HEK293 (cell line): ENCODE data around the gene PSMF1.

Experiments
- BCL11A ChIP-seq: fragments of 450-650 bp; formaldehyde crosslinking; IDR thresholded peaks from 2 replicates; pipeline ENCODE4 v1.5.1; 2016; ENCODE audit warnings: low read depth, missing biosample characterization, missing genetic modification characterization
- HOXD13 ChIP-seq: sonication (generic); formaldehyde crosslinking; IDR thresholded peaks from 2 replicates; pipeline ENCODE4 v1.8.0; 2022; ENCODE audit warnings: missing genetic modification reagents, borderline replicate concordance
- KLF10 ChIP-seq: fragments of 450-650 bp; IDR thresholded peaks from 2 replicates; pipeline ENCODE4 v1.5.1; 2018; ENCODE audit warnings: missing biosample characterization, mild to moderate bottlenecking, missing genetic modification characterization
- KLF8 ChIP-seq: fragments of 450-650 bp; formaldehyde crosslinking; IDR thresholded peaks from 2 replicates; pipeline ENCODE4 v1.5.1; 2016; ENCODE audit warnings: missing biosample characterization, missing genetic modification characterization
- SALL2 ChIP-seq: fragments of 450-650 bp; formaldehyde crosslinking; IDR thresholded peaks from 2 replicates; pipeline ENCODE4 v1.5.0; 2017; ENCODE audit warnings: missing biosample characterization, mild to moderate bottlenecking, missing genetic modification characterization, borderline replicate concordance
- SCRT1 ChIP-seq: fragments of 450-650 bp; formaldehyde crosslinking; IDR thresholded peaks from 2 replicates; pipeline ENCODE4 v1.5.1; 2016; ENCODE audit warnings: missing biosample characterization, missing genetic modification characterization, borderline replicate concordance
- YY1 ChIP-seq: fragments of 450-650 bp; formaldehyde crosslinking; IDR thresholded peaks from 2 replicates; pipeline ENCODE4 v1.5.1; 2018; ENCODE audit warnings: missing biosample characterization, missing genetic modification characterization
- ZEB2 ChIP-seq: fragments of 450-650 bp; formaldehyde crosslinking; IDR thresholded peaks from 2 replicates; pipeline ENCODE4 v1.5.1; 2016; ENCODE audit warnings: missing biosample characterization, missing genetic modification characterization
- ZFP3 ChIP-seq: fragments of 450-650 bp; formaldehyde crosslinking; IDR thresholded peaks from 2 replicates; pipeline ENCODE4 v1.5.1; 2016; ENCODE audit warnings: low read depth, missing biosample characterization, missing genetic modification characterization
- ZFP37 ChIP-seq: fragments of 450-650 bp; formaldehyde crosslinking; IDR thresholded peaks from 2 replicates; pipeline ENCODE4 v1.5.1; 2016; ENCODE audit warnings: missing biosample characterization, missing genetic modification characterization
- ZNF202 ChIP-seq: fragments of 450-650 bp; formaldehyde crosslinking; IDR thresholded peaks from 2 replicates; pipeline ENCODE4 v1.5.1; 2016; ENCODE audit warnings: missing biosample characterization, missing genetic modification characterization, borderline replicate concordance
- ZNF266 ChIP-seq: fragments of 450-650 bp; formaldehyde crosslinking; IDR thresholded peaks from 2 replicates; pipeline ENCODE4 v1.5.1; 2016; ENCODE audit warnings: missing biosample characterization, missing genetic modification characterization, low read depth
- ZNF335 ChIP-seq: fragments of 450-650 bp; formaldehyde crosslinking; conservative IDR thresholded peaks from 2 replicates; pipeline ENCODE4 v1.5.1; 2016; ENCODE audit warnings: missing biosample characterization, missing genetic modification characterization
- ZNF354C ChIP-seq: fragments of 450-650 bp; formaldehyde crosslinking; IDR thresholded peaks from 2 replicates; pipeline ENCODE4 v1.5.1; 2016; ENCODE audit warnings: missing biosample characterization, missing genetic modification characterization, low read depth, borderline replicate concordance
- ZNF473 ChIP-seq: fragments of 450-650 bp; formaldehyde crosslinking; IDR thresholded peaks from 2 replicates; pipeline ENCODE4 v1.5.1; 2017; ENCODE audit warnings: missing biosample characterization, missing genetic modification characterization
- ZNF747 ChIP-seq: fragments of 450-650 bp; formaldehyde crosslinking; IDR thresholded peaks from 2 replicates; pipeline ENCODE4 v1.5.1; 2016; ENCODE audit warnings: missing biosample characterization, missing genetic modification characterization
- ZNF76 ChIP-seq: fragments of 450-650 bp; formaldehyde crosslinking; IDR thresholded peaks from 2 replicates; pipeline ENCODE4; 2016; ENCODE audit warnings: low read depth, missing biosample characterization, missing genetic modification characterization, borderline replicate concordance
- ZNF777 ChIP-seq: fragments of 450-650 bp; formaldehyde crosslinking; IDR thresholded peaks from 2 replicates; pipeline ENCODE4 v1.5.1; 2017; ENCODE audit warnings: missing biosample characterization, missing genetic modification characterization, borderline replicate concordance
- ZNF791 ChIP-seq: fragments of 450-650 bp; formaldehyde crosslinking; IDR thresholded peaks from 2 replicates; pipeline ENCODE4 v1.5.1; 2016; ENCODE audit warnings: missing biosample characterization, missing genetic modification characterization
- TF ChIP-seq, protein P1 (sequence below): fragments of 450-650 bp; formaldehyde crosslinking; conservative IDR thresholded peaks from 2 replicates; pipeline ENCODE4 v1.5.1; 2016; ENCODE audit warnings: low read depth, missing biosample characterization, missing genetic modification characterization
- TF ChIP-seq, protein P2 (sequence below): fragments of 450-650 bp; formaldehyde crosslinking; IDR thresholded peaks from 2 replicates; pipeline ENCODE4 v1.5.1; 2016; ENCODE audit warnings: missing biosample characterization, missing genetic modification characterization
- TF ChIP-seq, protein P3 (sequence below): fragments of 450-650 bp; formaldehyde crosslinking; IDR thresholded peaks from 2 replicates; pipeline ENCODE4 v1.5.1; 2016; ENCODE audit warnings: missing biosample characterization, missing genetic modification characterization, borderline replicate concordance
- TF ChIP-seq, protein P4 (sequence below): fragments of 450-650 bp; formaldehyde crosslinking; IDR thresholded peaks from 2 replicates; pipeline ENCODE4 v1.5.1; 2016; ENCODE audit warnings: missing biosample characterization, missing genetic modification characterization
- TF ChIP-seq, protein P5 (sequence below): fragments of 450-650 bp; formaldehyde crosslinking; optimal IDR thresholded peaks from 2 replicates; pipeline ENCODE3; 2016; ENCODE audit warnings: missing biosample characterization, mild to moderate bottlenecking, missing genetic modification characterization
- TF ChIP-seq, protein P6 (sequence below): fragments of 450-650 bp; formaldehyde crosslinking; IDR thresholded peaks from 2 replicates; pipeline ENCODE4 v1.5.1; 2016; ENCODE audit warnings: missing biosample characterization, missing genetic modification characterization, borderline replicate concordance

The PSMF1 gene

DNA sequence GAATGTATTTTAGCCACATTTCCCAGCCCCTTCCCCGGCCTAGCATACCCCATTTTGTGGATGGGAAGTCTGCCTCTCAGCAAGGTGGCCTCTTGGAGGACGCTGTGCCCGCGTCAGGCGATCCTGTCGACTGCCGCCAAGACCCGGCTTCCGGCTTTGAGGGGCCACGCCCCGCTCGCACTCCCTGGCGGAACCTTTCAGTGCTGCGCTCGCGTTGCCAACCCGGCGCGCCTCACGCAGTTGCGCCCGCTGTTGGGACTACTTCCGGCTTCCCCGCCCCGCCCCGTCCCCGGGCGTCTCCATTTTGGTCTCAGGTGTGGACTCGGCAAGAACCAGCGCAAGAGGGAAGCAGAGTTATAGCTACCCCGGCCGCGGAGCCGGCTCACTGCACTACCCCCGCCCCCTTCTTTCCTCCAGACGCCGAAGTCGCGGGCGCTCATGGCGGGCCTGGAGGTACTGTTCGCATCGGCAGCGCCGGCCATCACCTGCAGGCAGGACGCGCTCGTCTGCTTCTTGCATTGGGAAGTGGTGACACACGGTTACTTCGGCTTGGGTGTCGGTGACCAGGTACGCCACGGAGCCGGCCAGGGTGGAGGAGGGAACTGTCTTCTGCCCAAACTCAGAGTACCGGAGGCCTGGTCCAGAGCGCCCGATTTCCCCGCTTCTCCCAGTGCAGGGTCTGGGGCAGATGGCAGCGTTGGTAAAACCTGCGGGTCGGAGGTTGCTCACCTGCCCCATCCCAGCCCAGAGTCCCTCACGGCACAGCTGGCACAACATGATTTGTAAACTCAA is at the start of gene PSMF1 (continued):
- TF ChIP-seq, protein P1, sequence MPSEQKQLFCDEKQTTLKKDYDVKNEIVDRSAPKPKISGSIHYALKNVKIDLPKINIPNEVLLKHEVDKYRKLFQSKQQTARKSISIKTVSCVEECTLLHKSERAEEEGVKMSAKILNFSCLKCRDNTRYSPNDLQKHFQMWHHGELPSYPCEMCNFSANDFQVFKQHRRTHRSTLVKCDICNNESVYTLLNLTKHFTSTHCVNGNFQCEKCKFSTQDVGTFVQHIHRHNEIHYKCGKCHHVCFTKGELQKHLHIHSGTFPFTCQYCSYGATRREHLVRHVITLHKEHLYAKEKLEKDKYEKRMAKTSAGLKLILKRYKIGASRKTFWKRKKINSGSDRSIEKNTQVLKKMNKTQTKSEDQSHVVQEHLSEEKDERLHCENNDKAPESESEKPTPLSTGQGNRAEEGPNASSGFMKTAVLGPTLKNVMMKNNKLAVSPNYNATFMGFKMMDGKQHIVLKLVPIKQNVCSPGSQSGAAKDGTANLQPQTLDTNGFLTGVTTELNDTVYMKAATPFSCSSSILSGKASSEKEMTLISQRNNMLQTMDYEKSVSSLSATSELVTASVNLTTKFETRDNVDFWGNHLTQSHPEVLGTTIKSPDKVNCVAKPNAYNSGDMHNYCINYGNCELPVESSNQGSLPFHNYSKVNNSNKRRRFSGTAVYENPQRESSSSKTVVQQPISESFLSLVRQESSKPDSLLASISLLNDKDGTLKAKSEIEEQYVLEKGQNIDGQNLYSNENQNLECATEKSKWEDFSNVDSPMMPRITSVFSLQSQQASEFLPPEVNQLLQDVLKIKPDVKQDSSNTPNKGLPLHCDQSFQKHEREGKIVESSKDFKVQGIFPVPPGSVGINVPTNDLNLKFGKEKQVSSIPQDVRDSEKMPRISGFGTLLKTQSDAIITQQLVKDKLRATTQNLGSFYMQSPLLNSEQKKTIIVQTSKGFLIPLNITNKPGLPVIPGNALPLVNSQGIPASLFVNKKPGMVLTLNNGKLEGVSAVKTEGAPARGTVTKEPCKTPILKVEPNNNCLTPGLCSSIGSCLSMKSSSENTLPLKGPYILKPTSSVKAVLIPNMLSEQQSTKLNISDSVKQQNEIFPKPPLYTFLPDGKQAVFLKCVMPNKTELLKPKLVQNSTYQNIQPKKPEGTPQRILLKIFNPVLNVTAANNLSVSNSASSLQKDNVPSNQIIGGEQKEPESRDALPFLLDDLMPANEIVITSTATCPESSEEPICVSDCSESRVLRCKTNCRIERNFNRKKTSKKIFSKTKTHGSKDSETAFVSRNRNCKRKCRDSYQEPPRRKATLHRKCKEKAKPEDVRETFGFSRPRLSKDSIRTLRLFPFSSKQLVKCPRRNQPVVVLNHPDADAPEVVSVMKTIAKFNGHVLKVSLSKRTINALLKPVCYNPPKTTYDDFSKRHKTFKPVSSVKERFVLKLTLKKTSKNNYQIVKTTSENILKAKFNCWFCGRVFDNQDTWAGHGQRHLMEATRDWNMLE (tag by site-specific recombination) = peak; percentile 84
- no peak for TF ChIP-seq ZNF354C (tag by site-specific recombination)
- TF ChIP-seq BCL11A (tag by site-specific recombination) = no peak
- peak; percentile 92 for TF ChIP-seq ZFP37 (tag by site-specific recombination)
- no peak for TF ChIP-seq SALL2 (tag by site-specific recombination)
- TF ChIP-seq ZNF777 (tag by site-specific recombination) = peak; percentile 69; the same call in 1 of the 2 replicates
- TF ChIP-seq ZNF266 = no peak
- TF ChIP-seq, protein P2, sequence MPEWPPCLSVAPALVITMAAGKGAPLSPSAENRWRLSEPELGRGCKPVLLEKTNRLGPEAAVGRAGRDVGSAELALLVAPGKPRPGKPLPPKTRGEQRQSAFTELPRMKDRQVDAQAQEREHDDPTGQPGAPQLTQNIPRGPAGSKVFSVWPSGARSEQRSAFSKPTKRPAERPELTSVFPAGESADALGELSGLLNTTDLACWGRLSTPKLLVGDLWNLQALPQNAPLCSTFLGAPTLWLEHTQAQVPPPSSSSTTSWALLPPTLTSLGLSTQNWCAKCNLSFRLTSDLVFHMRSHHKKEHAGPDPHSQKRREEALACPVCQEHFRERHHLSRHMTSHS (tag by site-specific recombination) = 0 out of 2 replicates have a peak, but pooled peaks have one; percentile 21
- TF ChIP-seq HOXD13 (CRISPR knock-in tag) = no peak
- TF ChIP-seq ZNF202 = no peak
- TF ChIP-seq YY1 (tag by site-specific recombination) = peak; percentile 90
- peak; percentile 88 for TF ChIP-seq ZEB2 (tag by site-specific recombination)
- peak; percentile 89; the same call in 1 of the 2 replicates for TF ChIP-seq ZNF76 (tag by site-specific recombination)
- TF ChIP-seq, protein P3, sequence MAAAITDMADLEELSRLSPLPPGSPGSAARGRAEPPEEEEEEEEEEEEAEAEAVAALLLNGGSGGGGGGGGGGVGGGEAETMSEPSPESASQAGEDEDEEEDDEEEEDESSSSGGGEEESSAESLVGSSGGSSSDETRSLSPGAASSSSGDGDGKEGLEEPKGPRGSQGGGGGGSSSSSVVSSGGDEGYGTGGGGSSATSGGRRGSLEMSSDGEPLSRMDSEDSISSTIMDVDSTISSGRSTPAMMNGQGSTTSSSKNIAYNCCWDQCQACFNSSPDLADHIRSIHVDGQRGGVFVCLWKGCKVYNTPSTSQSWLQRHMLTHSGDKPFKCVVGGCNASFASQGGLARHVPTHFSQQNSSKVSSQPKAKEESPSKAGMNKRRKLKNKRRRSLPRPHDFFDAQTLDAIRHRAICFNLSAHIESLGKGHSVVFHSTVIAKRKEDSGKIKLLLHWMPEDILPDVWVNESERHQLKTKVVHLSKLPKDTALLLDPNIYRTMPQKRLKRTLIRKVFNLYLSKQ (tag by site-specific recombination) = no peak
- TF ChIP-seq, protein P4, sequence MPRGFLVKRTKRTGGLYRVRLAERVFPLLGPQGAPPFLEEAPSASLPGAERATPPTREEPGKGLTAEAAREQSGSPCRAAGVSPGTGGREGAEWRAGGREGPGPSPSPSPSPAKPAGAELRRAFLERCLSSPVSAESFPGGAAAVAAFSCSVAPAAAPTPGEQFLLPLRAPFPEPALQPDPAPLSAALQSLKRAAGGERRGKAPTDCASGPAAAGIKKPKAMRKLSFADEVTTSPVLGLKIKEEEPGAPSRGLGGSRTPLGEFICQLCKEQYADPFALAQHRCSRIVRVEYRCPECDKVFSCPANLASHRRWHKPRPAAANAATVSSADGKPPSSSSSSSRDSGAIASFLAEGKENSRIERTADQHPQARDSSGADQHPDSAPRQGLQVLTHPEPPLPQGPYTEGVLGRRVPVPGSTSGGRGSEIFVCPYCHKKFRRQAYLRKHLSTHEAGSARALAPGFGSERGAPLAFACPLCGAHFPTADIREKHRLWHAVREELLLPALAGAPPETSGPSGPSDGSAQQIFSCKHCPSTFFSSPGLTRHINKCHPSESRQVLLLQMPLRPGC (tag by site-specific recombination) = peak; percentile 88
- TF ChIP-seq, protein P5, sequence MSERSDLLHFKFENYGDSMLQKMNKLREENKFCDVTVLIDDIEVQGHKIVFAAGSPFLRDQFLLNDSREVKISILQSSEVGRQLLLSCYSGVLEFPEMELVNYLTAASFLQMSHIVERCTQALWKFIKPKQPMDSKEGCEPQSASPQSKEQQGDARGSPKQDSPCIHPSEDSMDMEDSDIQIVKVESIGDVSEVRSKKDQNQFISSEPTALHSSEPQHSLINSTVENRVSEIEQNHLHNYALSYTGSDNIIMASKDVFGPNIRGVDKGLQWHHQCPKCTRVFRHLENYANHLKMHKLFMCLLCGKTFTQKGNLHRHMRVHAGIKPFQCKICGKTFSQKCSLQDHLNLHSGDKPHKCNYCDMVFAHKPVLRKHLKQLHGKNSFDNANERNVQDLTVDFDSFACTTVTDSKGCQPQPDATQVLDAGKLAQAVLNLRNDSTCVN (tag by site-specific recombination) = peak; percentile 84
- no peak for TF ChIP-seq ZNF791
- no peak for TF ChIP-seq ZNF747 (tag by site-specific recombination)
- no peak for TF ChIP-seq ZFP3 (tag by site-specific recombination)
- peak; percentile 89 for TF ChIP-seq KLF10 (tag by site-specific recombination)
- TF ChIP-seq KLF8 (tag by site-specific recombination) = peak; percentile 99
- TF ChIP-seq, protein P6, sequence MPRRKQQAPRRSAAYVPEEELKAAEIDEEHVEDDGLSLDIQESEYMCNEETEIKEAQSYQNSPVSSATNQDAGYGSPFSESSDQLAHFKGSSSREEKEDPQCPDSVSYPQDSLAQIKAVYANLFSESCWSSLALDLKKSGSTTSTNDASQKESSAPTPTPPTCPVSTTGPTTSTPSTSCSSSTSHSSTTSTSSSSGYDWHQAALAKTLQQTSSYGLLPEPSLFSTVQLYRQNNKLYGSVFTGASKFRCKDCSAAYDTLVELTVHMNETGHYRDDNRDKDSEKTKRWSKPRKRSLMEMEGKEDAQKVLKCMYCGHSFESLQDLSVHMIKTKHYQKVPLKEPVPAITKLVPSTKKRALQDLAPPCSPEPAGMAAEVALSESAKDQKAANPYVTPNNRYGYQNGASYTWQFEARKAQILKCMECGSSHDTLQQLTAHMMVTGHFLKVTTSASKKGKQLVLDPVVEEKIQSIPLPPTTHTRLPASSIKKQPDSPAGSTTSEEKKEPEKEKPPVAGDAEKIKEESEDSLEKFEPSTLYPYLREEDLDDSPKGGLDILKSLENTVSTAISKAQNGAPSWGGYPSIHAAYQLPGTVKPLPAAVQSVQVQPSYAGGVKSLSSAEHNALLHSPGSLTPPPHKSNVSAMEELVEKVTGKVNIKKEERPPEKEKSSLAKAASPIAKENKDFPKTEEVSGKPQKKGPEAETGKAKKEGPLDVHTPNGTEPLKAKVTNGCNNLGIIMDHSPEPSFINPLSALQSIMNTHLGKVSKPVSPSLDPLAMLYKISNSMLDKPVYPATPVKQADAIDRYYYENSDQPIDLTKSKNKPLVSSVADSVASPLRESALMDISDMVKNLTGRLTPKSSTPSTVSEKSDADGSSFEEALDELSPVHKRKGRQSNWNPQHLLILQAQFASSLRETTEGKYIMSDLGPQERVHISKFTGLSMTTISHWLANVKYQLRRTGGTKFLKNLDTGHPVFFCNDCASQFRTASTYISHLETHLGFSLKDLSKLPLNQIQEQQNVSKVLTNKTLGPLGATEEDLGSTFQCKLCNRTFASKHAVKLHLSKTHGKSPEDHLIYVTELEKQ = peak; percentile 81; the same call in 1 of the 2 replicates
- TF ChIP-seq ZNF335 = peak; percentile 92
- TF ChIP-seq ZNF473 (tag by site-specific recombination) = no peak
- no peak for TF ChIP-seq SCRT1 (tag by site-specific recombination)
